ENCODE results near the gene PSMB1.

The PSMB1 gene

DNA sequence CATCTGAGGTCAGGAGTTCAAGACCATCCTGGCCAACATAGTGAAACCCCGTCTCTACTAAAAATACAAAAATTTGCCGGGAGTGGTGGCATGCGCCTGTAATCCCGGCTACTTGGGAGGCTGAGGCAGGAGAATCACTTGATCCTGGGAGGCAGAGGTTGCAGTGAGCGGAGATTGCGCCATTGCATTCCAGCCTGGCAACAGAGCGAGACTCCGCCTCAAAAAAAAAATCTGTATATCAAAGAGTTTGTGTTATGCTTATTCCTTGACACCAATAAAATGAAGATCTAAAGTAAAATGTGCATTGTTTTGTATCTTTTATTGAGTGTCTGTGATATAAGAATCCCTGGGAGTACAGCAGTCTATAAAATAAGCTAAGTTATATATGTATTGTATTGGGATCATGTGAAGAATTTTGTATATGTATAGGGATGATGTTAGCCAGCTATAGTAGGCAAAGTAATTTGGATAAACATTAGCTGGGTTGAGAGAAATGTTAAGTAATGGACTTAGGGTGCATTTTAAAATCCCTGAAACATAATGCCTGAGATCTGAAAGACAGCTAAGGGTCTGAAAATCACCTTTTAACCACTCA, 11.9 kb upstream of the PSMB1 start:
- DNase-seq (ENCODE audit: extremely low read depth, insufficient read length): no peak
- H3K4me3 ChIP-seq (replicated peaks; ENCODE audit: low read depth, low read length): no peak overlapping the region
- H3K27me3 ChIP-seq (replicated peaks; ENCODE audit: control insufficient read depth, insufficient read depth, low read length): no peaks in the 10 kb centered on the region
- no peak for TF ChIP-seq CTCF (IDR thresholded peaks at IDR 0.05; ENCODE audit: insufficient read depth, low read length, poor library complexity, severe bottlenecking)
- H3K36me3 ChIP-seq (ENCODE audit: control insufficient read depth, insufficient read depth, low read length): peaks cover 8% of the 10 kb centered on the region

- no peak for TF ChIP-seq CTCF (IDR thresholded peaks at IDR 0.05; ENCODE audit: insufficient read depth, low read length, poor library complexity, severe bottlenecking)
- DNase-seq (ENCODE audit: extremely low read depth, insufficient read length): no peak
- H3K27me3 ChIP-seq (replicated peaks; ENCODE audit: control insufficient read depth, insufficient read depth, low read length): no peaks in the 10 kb centered on the region
- H3K36me3 ChIP-seq (ENCODE audit: control insufficient read depth, insufficient read depth, low read length): peaks cover 7% of the 10 kb centered on the region
- no peak overlapping the region for H3K4me3 ChIP-seq (replicated peaks; ENCODE audit: low read depth, low read length)
Observed at GRCh38 chr6:170561555-170561954, 8.4 kb upstream of the PSMB1 start.

DNA sequence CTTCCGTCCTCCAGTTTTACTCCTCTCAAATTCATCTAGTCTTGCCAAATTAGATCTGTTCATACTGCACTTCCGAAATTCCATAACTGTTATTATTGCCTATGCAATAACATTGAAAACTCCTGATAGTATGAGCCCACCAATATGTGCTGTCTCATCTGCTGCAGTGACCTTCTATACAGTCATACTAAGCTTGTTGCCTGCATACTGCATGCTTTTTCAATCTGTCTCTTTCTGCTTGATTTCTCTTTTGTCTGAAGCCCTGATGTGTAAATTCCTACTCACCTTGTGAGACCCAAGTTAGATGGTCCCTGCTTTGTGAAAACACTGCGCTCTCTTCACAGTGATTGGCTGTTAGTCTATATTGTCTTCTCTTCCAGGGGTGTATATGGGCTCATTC, 2.2 kb upstream of the PSMB1 start:
- peak overlapping the region; percentile 97 for H3K4me3 ChIP-seq (replicated peaks; ENCODE audit: low read depth, low read length)
- no peaks in the 10 kb centered on the region for H3K27me3 ChIP-seq (replicated peaks; ENCODE audit: control insufficient read depth, insufficient read depth, low read length)
- H3K36me3 ChIP-seq (ENCODE audit: control insufficient read depth, insufficient read depth, low read length): peaks cover 2% of the 10 kb centered on the region
- no peak for DNase-seq (ENCODE audit: extremely low read depth, insufficient read length)
- no peak for TF ChIP-seq CTCF (IDR thresholded peaks at IDR 0.05; ENCODE audit: insufficient read depth, low read length, poor library complexity, severe bottlenecking)

DNA sequence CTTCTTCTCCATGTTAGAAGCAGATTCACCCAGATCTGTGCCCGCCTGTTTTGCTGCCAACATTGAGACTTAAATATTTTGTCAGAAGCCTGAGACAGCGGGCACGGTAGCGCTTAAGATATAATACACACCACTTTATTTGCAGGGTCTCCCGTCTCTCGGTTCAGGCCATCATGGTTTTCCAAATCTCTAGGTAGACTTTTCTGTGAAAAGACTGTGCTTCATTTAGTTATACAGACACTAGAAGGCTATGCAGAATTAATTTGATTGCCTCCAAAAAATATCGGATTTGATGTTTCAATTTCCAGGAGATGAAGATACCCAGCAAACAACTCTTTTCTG, 1.7 kb upstream of the PSMB1 start:
- TF ChIP-seq CTCF (IDR thresholded peaks at IDR 0.05; ENCODE audit: insufficient read depth, low read length, poor library complexity, severe bottlenecking): no peak
- DNase-seq (ENCODE audit: extremely low read depth, insufficient read length): no peak
- Histone ChIP-seq H3K36me3 (ENCODE audit: control insufficient read depth, insufficient read depth, low read length) (peaks cover 2% of the 10 kb centered on the region), H3K4me3 (replicated peaks; ENCODE audit: low read depth, low read length) (peak overlapping the region; percentile 97), H3K27me3 (replicated peaks; ENCODE audit: control insufficient read depth, insufficient read depth, low read length) (no peaks in the 10 kb centered on the region)

- Histone ChIP-seq H3K4me3 (replicated peaks; ENCODE audit: low read depth, low read length) (peak within 1 kb of the TSS; percentile 97), H3K27me3 (replicated peaks; ENCODE audit: control insufficient read depth, insufficient read depth, low read length) (no peaks in the 10 kb centered on the region), H3K36me3 (ENCODE audit: control insufficient read depth, insufficient read depth, low read length) (peaks cover 2% of the 10 kb centered on the region)
- no peak for TF ChIP-seq CTCF (IDR thresholded peaks at IDR 0.05; ENCODE audit: insufficient read depth, low read length, poor library complexity, severe bottlenecking)
- peak; percentile 92 for DNase-seq (ENCODE audit: extremely low read depth, insufficient read length)
Observed at GRCh38 chr6:170554013-170554795, 1.1 kb upstream of the PSMB1 start, which contains the start of gene TBP. TBP (plus strand) TSS chr6:170554369; CDS start chr6:170557030, 2,661 bp downstream.

Data from GM06990 (cell line).